Activated CD4-positive, CD25-positive, alpha-beta regulatory T cell (primary cell): ENCODE data around the gene POLR2H.

Source experiments
- DNase-seq, 4 experiments: peaks; one replicate each; lab custom pipeline; 2025; lab: John Stamatoyannopoulos, UW

Gene POLR2H

DNA sequence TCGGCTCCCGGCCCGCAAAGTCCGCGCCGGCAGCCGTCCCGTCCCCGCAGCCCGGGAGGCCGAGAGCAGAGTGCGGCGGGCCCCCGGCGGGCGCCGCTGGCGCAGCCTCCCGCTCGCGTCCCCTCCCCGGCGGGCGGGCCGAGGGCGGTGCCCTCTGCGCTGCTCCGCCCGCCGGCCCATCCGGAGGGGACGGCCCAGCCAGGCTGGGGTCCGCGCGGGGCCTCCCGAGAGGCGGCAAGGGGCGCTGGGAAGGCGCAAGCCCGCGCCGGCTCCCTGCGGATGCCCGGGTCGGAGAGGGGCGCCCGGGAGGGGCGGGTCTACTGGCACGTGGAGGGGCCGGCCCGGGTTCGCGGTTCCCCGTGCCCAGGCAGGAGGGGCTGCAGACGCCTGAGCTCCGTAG is at the start of gene POLR2H, which contains the start of gene CLCN2:
Gene POLR2H (plus strand): TSS at position 179 of the 400 bp plus-strand sequence. CDS start 1,783 bp downstream, outside the sequence.
Gene CLCN2 (minus strand): TSS at position 74 of the 400 bp plus-strand sequence. CDS start 126 bp downstream, outside the sequence.
- peak in 1 of 4 experiments; percentile 15 for DNase-seq

- peak; percentile 80 to 87 (median 85) for DNase-seq
Observed at GRCh38 chr3:184314363-184314699, 47.2 kb upstream of the POLR2H start, which contains the start of gene EIF4G1. Gene EIF4G1, plus strand, starts transcription at chr3:184314606. Its CDS starts 1,191 bp downstream, at chr3:184315797.

GRCh38 chr3:184314700-184315542 is 46.6 kb upstream of the POLR2H start:
- DNase-seq: peak; percentile 43 to 59 (median 54)

GRCh38 chr3:184315543-184315867 is 46.0 kb upstream of the POLR2H start:
- no peak for DNase-seq

DNA sequence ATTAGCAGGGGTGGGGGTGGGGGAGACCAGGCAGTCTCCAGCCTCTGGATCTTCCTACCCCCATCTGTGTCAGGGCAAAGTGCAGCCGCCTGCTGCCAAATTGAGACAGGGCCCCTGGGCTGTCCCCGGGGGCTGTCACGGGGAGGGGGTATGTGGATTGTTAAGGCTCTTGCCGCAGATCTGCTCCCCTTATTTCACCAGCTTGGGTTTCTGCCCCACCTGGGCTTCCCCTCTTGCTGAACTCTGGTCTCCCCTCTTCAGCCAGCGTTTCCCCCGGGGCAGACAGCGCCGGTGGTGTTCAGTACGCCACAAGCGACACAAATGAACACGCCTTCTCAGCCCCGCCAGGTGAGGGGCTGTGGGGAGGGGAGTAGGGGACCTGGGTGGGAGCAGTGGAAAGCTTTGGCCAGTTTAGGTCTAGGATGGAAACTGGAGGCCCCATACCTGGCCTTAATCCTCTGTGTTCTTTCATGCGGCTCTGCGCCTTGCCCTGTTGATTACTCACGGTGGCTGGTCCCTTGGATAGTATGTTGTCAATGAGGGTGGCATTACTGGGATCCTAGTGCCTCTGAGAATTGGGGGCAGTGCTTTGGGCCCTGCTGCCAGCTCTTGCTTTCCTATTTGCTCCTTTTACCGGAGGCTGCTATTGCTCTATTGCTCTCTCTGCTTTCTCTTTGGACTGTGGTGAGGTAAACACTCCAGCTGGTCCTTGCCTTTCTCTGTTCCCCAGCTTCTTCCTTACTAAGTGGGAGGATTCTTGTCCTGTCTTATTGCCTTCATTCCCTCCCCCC is 45.4 kb upstream of the POLR2H start:
- DNase-seq: no peak

- no peak for DNase-seq
Observed at GRCh38 chr3:184316792-184317191, 44.7 kb upstream of the POLR2H start.

- DNase-seq: no peak
Observed at GRCh38 chr3:184317201-184317600, 44.3 kb upstream of the POLR2H start.

GRCh38 chr3:184320104-184320445 is 41.4 kb upstream of the POLR2H start:
- DNase-seq: no peak

GRCh38 chr3:184321666-184322065 is 39.8 kb upstream of the POLR2H start:
- no peak for DNase-seq

DNA sequence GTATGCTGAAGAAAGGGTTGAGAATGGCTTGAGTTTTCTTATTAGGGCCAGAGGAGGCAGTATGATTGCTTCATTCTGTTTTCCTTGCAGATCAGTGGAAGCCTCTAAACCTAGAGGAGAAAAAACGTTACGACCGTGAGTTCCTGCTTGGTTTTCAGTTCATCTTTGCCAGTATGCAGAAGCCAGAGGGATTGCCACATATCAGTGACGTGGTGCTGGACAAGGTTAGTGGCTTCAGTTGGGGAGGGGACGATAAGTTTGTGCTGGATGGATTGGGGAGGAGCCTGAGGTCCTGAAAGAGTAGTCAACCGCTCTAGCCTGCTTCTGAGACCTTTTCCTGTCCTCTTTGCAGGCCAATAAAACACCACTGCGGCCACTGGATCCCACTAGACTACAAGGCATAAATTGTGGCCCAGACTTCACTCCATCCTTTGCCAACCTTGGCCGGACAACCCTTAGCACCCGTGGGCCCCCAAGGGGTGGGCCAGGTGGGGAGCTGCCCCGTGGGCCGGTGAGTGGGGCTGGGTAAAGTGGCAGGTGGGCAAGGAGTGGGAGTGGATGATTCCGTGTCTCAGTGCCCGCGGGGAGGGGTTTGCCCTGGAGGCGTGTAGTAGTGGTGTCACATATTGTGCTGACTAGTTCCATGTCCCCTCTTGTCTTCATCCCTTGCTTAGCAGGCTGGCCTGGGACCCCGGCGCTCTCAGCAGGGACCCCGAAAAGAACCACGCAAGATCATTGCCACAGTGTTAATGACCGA is 38.6 kb upstream of the POLR2H start:
- DNase-seq: no peak

- no peak for DNase-seq
Observed at GRCh38 chr3:184323696-184324095, 37.8 kb upstream of the POLR2H start.

- DNase-seq: no peak
Observed at GRCh38 chr3:184325269-184325668, 36.2 kb upstream of the POLR2H start.

DNA sequence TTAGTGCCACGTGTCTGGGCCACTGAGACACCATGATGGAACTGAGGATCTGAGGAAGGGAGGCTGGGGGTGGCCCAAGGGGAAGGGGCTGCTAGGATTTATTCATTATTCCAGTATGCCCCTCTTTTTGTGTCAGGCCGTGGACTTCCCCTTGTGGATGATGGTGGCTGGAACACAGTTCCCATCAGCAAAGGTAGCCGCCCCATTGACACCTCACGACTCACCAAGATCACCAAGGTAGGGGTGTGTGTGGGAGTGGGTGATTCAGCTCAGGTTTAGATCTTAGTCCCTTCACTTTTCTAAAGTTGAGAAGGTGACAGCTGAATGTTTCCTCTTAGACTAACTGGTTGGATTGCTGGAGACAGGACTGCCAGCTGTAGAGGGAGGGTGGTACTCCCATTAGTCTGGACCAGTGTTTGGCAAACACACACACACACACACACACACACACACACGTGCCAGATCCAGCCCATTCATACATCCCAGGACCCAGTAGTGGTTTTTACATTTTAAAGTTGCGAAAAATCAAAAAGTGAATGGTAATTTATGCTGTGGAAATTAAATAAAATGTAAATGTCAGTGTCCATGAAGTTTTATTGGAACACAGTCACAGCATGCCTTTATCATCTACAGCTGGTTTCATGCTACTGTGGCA is 35.7 kb upstream of the POLR2H start:
- DNase-seq: no peak

- no peak for DNase-seq
Observed at GRCh38 chr3:184327171-184327570, 34.3 kb upstream of the POLR2H start.

DNA sequence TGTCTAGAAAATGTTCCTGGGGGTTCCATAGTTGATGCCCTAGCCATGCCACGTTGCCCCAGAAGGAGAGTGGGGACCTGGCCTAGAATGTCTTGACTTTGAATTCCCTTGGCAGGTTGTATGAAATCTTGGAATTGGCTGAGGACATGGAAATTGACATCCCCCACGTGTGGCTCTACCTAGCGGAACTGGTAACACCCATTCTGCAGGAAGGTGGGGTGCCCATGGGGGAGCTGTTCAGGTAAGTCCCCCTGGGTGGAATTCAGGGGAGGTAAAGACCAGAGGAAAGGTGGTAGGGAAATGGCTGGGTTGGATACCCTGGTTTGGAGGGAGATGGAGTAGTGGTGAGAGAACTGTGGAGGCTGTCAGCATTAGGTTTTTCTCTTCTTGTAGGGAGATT is 33.0 kb upstream of the POLR2H start:
- DNase-seq: no peak

GRCh38 chr3:184332370-184333090 is 29.0 kb upstream of the POLR2H start:
- no peak for DNase-seq

DNA sequence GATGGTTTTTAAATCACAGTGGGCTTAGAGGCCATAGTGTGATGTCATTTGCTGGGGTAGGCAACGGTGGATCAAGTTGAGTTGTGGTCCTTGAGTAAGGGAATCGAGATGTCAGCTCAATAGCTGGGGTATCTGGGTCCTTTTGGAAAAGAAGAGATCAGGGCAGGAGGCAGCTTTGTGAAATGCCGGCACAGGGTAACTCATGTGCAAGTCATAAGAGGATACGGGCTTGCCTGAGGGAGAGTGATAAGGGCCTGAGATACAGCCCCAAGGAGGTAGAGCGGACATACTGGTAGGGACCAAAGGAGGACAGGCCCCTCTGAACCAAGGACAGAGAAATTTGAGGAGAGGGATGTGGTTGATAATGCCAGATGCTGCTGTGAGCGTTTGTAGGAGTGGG is 28.3 kb upstream of the POLR2H start:
- no peak for DNase-seq

GRCh38 chr3:184333700-184334099 is 27.8 kb upstream of the POLR2H start:
- DNase-seq: no peak

- peak in 1 of 4 experiments; percentile 22 for DNase-seq
Observed at GRCh38 chr3:184334470-184335158, 26.9 kb upstream of the POLR2H start.

- no peak for DNase-seq
Observed at GRCh38 chr3:184335291-184335660, 26.2 kb upstream of the POLR2H start.
